ENCODE results near the gene APOBEC2. TPM values are rescaled to one million over a fixed set of nuclear protein-coding genes. Genes with fewer than 3 reads are reported as not detected.
A peak's percentile ranks its signal among the peaks of the same experiment; 100 is the strongest.

The APOBEC2 gene
- total and polyA plus RNA-seq, 9 of the 15 experiments (the other 6 are each of a cell fraction or from before 2014, with no cell fraction given), result 0.25 to 1.6 TPM; not detected in 7

DNA sequence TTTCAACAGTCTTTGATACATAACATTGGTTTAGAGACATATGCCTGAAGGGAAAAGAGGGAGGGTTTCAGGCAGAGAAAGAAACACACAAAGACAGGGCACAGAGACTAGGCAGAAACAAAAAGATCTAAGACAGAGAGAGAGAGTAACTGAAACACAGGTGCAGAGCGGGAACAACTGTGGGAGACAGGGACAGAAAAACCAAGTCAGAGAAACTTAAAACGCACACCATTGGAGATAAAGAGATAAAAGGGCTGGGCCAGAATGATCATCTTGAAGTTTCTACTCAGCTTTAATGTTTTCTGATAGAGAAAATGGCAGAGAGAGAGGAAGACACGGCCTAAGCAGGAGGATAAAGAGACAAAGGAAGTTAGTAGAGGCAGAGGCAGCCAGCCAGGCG, 25.8 kb upstream of the APOBEC2 start:
- 27% methylated on average over 4 of the region's 4 CpGs for WGBS (ENCODE audit: insufficient coverage, low coverage, missing lambda C conversion rate)
- no peak for DNase-seq (ENCODE audit: extremely low read depth in 1 of 4, low spot score in 3 of 4)
- H3K79me2 ChIP-seq (ENCODE audit: control insufficient read depth, insufficient read depth, low read length), result no peaks in the 10 kb centered on the region
- H3K9me1 ChIP-seq (ENCODE audit: control insufficient read depth, insufficient read depth, low read length), result no peaks in the 10 kb centered on the region
- H3K27ac ChIP-seq (ENCODE audit: extremely low read depth, low read depth, low read length), result no peak overlapping the region
- intact Hi-C loops (cut with micrococcal nuclease) (loop anchor here (1.0 to 10.0 kb wide), 4 partner anchors 40 to 700 kb away; no protein-coding TSS in a partner anchor), in situ Hi-C loops (cut with MboI) (loop anchor here (25.0 kb wide), 1 partner anchor 1665 kb away; no protein-coding TSS in a partner anchor)
- H3K9me3 ChIP-seq (replicated peaks; ENCODE audit: control insufficient read depth, insufficient read depth, low read depth, low read length), result no peaks in the 10 kb centered on the region
- H2AFZ ChIP-seq (ENCODE audit: low read depth, low read length), result peak overlapping the region; percentile 97
- H3K27me3 ChIP-seq (ENCODE audit: control insufficient read depth in 2 of 2, insufficient read depth in 2 of 2, low read length in 2 of 2), result peaks cover 13 to 15% of the 10 kb centered on the region in 2 experiments; a peak in 4 of 5 replicates
- H3K4me2 ChIP-seq (ENCODE audit: insufficient read depth, low read length), result peak overlapping the region; percentile 83
- no peak for FAIRE-seq
- TF ChIP-seq, protein P1, sequence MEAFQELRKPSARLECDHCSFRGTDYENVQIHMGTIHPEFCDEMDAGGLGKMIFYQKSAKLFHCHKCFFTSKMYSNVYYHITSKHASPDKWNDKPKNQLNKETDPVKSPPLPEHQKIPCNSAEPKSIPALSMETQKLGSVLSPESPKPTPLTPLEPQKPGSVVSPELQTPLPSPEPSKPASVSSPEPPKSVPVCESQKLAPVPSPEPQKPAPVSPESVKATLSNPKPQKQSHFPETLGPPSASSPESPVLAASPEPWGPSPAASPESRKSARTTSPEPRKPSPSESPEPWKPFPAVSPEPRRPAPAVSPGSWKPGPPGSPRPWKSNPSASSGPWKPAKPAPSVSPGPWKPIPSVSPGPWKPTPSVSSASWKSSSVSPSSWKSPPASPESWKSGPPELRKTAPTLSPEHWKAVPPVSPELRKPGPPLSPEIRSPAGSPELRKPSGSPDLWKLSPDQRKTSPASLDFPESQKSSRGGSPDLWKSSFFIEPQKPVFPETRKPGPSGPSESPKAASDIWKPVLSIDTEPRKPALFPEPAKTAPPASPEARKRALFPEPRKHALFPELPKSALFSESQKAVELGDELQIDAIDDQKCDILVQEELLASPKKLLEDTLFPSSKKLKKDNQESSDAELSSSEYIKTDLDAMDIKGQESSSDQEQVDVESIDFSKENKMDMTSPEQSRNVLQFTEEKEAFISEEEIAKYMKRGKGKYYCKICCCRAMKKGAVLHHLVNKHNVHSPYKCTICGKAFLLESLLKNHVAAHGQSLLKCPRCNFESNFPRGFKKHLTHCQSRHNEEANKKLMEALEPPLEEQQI (IDR thresholded peaks at IDR 0.05), result no peak
- TF ChIP-seq NBN (IDR thresholded peaks at IDR 0.05; ENCODE audit: low read depth), result no peak
- peaks cover 0 to 13% of the 10 kb centered on the region in 2 experiments; a peak in 4 of 5 replicates for H3K4me1 ChIP-seq (replicated peaks in 1 of 2; ENCODE audit: control insufficient read depth in 2 of 2, insufficient read depth in 2 of 2, low read length in 2 of 2)
- H4K20me1 ChIP-seq (replicated peaks; ENCODE audit: control insufficient read depth, insufficient read depth, low read length), result no peaks in the 10 kb centered on the region
- no peak for ATAC-seq
- H3K36me3 ChIP-seq (ENCODE audit: control insufficient read depth, insufficient read depth, low read length), result no peaks in the 10 kb centered on the region
- POLR2A ChIA-PET, result interaction anchor here (0.6 to 1.3 kb wide), 5 partner anchors 18 to 165 kb away, joined by 3 to 6 read pairs (median 3); no protein-coding TSS in a partner anchor
- peak overlapping the region in 1 of 2 experiments; percentile 88; a peak in 2 of 4 replicates for H3K9ac ChIP-seq (ENCODE audit: insufficient read depth in 1 of 2, low read depth in 2 of 2, low read length in 2 of 2)
- 0 out of 2 replicates have a peak overlapping the region, but pooled peaks have one; percentile 10 for H3K4me3 ChIP-seq
- BruUV-seq (replicated peaks), result TSS peak; percentile 34
- CTCF ChIA-PET (ENCODE audit: low intra/inter-chr PET ratio), result interaction anchor here (1.8 to 2.1 kb wide), 2 partner anchors 21 to 132 kb away, joined by 9 to 10 read pairs; no protein-coding TSS in a partner anchor

All from K562 (cell line).